Measurements from ENCODE around the gene PER3.

GRCh38 chr1:7813677-7814373 lies 29.7 kb downstream of the PER3 start:
- no peak for TF ChIP-seq EZH2 (IDR thresholded peaks at IDR 0.05; ENCODE audit: low read depth, low read length, severe bottlenecking)
- TF ChIP-seq CTCF (IDR thresholded peaks at IDR 0.05; ENCODE audit: control extremely low read depth in 1 of 3, insufficient read depth in 1 of 3, low read depth in 1 of 3, low read length in 3 of 3), result no peak
- TF ChIP-seq HDAC2 (IDR thresholded peaks at IDR 0.05; ENCODE audit: borderline replicate concordance in 1 of 2, low read depth in 2 of 2, low read length in 2 of 2), result no peak
- no peak for TF ChIP-seq POLR2A (IDR thresholded peaks at IDR 0.05; ENCODE audit: control extremely low read depth in 1 of 2, low read depth in 2 of 2, low read length in 2 of 2)
- TF ChIP-seq SIRT6 (IDR thresholded peaks at IDR 0.05; ENCODE audit: low read length), result no peak
- no peak for TF ChIP-seq EP300 (IDR thresholded peaks at IDR 0.05; ENCODE audit: borderline replicate concordance in 1 of 2, low read depth in 2 of 2, low read length in 2 of 2)
- TF ChIP-seq POLR2AphosphoS5 (IDR thresholded peaks at IDR 0.05; ENCODE audit: low read depth, low read length), result no peak
- TF ChIP-seq EGR1 (IDR thresholded peaks at IDR 0.05; ENCODE audit: borderline replicate concordance, low read depth, low read length), result no peak

Data from H1 (cell line).